Neural cell (in vitro differentiated cells): Measurements from ENCODE around the gene TBC1D10B. TPM values are rescaled to one million over a fixed set of nuclear protein-coding genes. Genes with fewer than 3 reads are reported as not detected.
"Not testable (repeated sequence)": the region's sequence is repeated elsewhere in the genome, so short reads cannot be mapped to it uniquely, and the experiment has no call there.

Experiments
- H2AFZ ChIP-seq: fragments of 200-600, 300-800 bp; sonication (generic), shearing (Covaris generic); 2 replicates; pipeline ENCODE4 v1.6.0; 2014; ENCODE audit warnings: low read depth, mild to moderate bottlenecking, antibody characterized with exemption, low read length, moderate library complexity
- H3F3A ChIP-seq: fragments of 200-600 bp; shearing (Covaris generic); 2 replicates; pipeline ENCODE4 v1.6.1; 2016; ENCODE audit warnings: mild to moderate bottlenecking, moderate library complexity, mixed read lengths, antibody characterized with exemption, low read length; ENCODE audit not compliant: insufficient read depth, poor library complexity, severe bottlenecking
- H3K27ac ChIP-seq: fragments of 200-600, 300-800 bp; sonication (generic), shearing (Covaris generic); 2 replicates; pipeline ENCODE4 v1.5.1; 2014; ENCODE audit warnings: mild to moderate bottlenecking, low read length, moderate library complexity
- H3K27me3 ChIP-seq: fragments of 300-800, 200-600 bp; sonication (generic), shearing (Covaris generic); 2 replicates; pipeline ENCODE4 v1.6.0; 2014; ENCODE audit warnings: mild to moderate bottlenecking, low read depth, low read length, moderate library complexity; ENCODE audit not compliant: insufficient read depth
- H3K36me3 ChIP-seq: fragments of 300-800, 200-600 bp; sonication (generic), shearing (Covaris generic); 2 replicates; pipeline ENCODE4 v1.5.1; 2014; ENCODE audit warnings: mild to moderate bottlenecking, antibody characterized with exemption, low read length, moderate library complexity; ENCODE audit not compliant: insufficient read depth
- H3K4me2 ChIP-seq: fragments of 300-800, 200-600 bp; sonication (generic), shearing (Covaris generic); 2 replicates; pipeline ENCODE4 v1.6.0; 2014; ENCODE audit warnings: mild to moderate bottlenecking, low read length
- H3K4me3 ChIP-seq: fragments of 300-800, 200-600 bp; sonication (generic), shearing (Covaris generic); 2 replicates; pipeline ENCODE4 v1.5.1; 2014; ENCODE audit warnings: mild to moderate bottlenecking, low read length, moderate library complexity
- H3K79me2 ChIP-seq: fragments of 200-600 bp; shearing (Covaris generic); replicated peaks from 2 replicates; pipeline ENCODE4 v1.6.0; 2014; ENCODE audit warnings: mild to moderate bottlenecking, low read length, moderate library complexity; ENCODE audit not compliant: insufficient read depth
- H3K9ac ChIP-seq: fragments of 300-800, 200-600 bp; sonication (generic), shearing (Covaris generic); 2 replicates; pipeline ENCODE4 v1.6.1; 2016; ENCODE audit warnings: mild to moderate bottlenecking, low read length, mixed read lengths
- H3K9me2 ChIP-seq: fragments of 200-600 bp; shearing (Covaris generic); 2 replicates; pipeline ENCODE4 v1.6.1; 2016; ENCODE audit warnings: mild to moderate bottlenecking, low read length, mixed read lengths; ENCODE audit not compliant: insufficient read depth
- H3K9me3 ChIP-seq: fragments of 200-600, 300-800 bp; sonication (generic), shearing (Covaris generic); 2 replicates; pipeline ENCODE4 v1.6.1; 2016; ENCODE audit warnings: mild to moderate bottlenecking, mixed run types, low read length, moderate library complexity, mixed read lengths
- H4K20me1 ChIP-seq: fragments of 200-600 bp; shearing (Covaris generic); 2 replicates; pipeline ENCODE4 v1.6.1; 2016; ENCODE audit warnings: mild to moderate bottlenecking, mixed run types; ENCODE audit not compliant: insufficient read depth
- EP300 ChIP-seq: fragments of 450-650 bp; conservative IDR thresholded peaks from 2 replicates; pipeline ENCODE4 v1.6.1; 2014; ENCODE audit warnings: antibody characterized with exemption, mild to moderate bottlenecking, moderate library complexity; ENCODE audit not compliant: poor library complexity, severe bottlenecking
- EZH2 ChIP-seq: fragments of 200-600, 300-800 bp; shearing (Covaris generic), sonication (generic); IDR thresholded peaks from 2 replicates; pipeline ENCODE4 v1.6.1; 2014; ENCODE audit warnings: antibody characterized with exemption, low read length, borderline replicate concordance, mild to moderate bottlenecking; ENCODE audit not compliant: insufficient read depth, poor library complexity, severe bottlenecking
- MXI1 ChIP-seq: fragments of 450-650 bp; conservative IDR thresholded peaks from 2 replicates; pipeline ENCODE4 v1.6.1; 2014; ENCODE audit warnings: antibody characterized with exemption, mild to moderate bottlenecking; ENCODE audit not compliant: poor library complexity, severe bottlenecking
- POLR2AphosphoS5 ChIP-seq: IDR thresholded peaks from 2 replicates; pipeline ENCODE4 v1.6.1; 2012
- RAD21 ChIP-seq: fragments of 450-650 bp; conservative IDR thresholded peaks from 2 replicates; pipeline ENCODE4 v1.6.1; 2014; ENCODE audit warnings: antibody characterized with exemption, mild to moderate bottlenecking, moderate library complexity
- REST ChIP-seq: IDR thresholded peaks from 2 replicates; pipeline ENCODE4 v1.6.1; 2012; ENCODE audit warnings: borderline replicate concordance
- SMC3 ChIP-seq: fragments of 450-650 bp; conservative IDR thresholded peaks from 2 replicates; pipeline ENCODE4 v1.6.1; 2014; ENCODE audit warnings: antibody characterized with exemption, mild to moderate bottlenecking, moderate library complexity; ENCODE audit not compliant: poor library complexity
- TAF1 ChIP-seq: IDR thresholded peaks from 2 replicates; pipeline ENCODE4 v1.6.1; 2012; ENCODE audit warnings: low read depth
- polyA plus RNA-seq: library from polyadenylated mRNA; depleted of rRNA; stranded (reverse); fragments of >200 nt; gene quantifications from 2 replicates; pipeline ENCODE4 v1.2.3, GENCODE V29; 2014
- TF ChIP-seq, protein P1 (sequence below): fragments of 450-650 bp; IDR thresholded peaks from 2 replicates; pipeline ENCODE4 v1.5.1; 2014; ENCODE audit warnings: antibody characterized with exemption, mild to moderate bottlenecking, moderate library complexity; ENCODE audit not compliant: poor library complexity, severe bottlenecking

The TBC1D10B gene
- polyA plus RNA-seq, 1 donor from 2014 or later: 24.1 TPM

- H3K9me2 ChIP-seq: no peaks in the 10 kb centered on the region
- no peak overlapping the region for H3K9ac ChIP-seq
- TF ChIP-seq, protein P1, sequence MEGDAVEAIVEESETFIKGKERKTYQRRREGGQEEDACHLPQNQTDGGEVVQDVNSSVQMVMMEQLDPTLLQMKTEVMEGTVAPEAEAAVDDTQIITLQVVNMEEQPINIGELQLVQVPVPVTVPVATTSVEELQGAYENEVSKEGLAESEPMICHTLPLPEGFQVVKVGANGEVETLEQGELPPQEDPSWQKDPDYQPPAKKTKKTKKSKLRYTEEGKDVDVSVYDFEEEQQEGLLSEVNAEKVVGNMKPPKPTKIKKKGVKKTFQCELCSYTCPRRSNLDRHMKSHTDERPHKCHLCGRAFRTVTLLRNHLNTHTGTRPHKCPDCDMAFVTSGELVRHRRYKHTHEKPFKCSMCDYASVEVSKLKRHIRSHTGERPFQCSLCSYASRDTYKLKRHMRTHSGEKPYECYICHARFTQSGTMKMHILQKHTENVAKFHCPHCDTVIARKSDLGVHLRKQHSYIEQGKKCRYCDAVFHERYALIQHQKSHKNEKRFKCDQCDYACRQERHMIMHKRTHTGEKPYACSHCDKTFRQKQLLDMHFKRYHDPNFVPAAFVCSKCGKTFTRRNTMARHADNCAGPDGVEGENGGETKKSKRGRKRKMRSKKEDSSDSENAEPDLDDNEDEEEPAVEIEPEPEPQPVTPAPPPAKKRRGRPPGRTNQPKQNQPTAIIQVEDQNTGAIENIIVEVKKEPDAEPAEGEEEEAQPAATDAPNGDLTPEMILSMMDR: no peak
- TF ChIP-seq POLR2AphosphoS5 (no peak), EZH2 (no peak)
- no peak overlapping the region for H3K27ac ChIP-seq
- H3K36me3 ChIP-seq: no peaks in the 10 kb centered on the region
- H3K27me3 ChIP-seq: no peaks in the 10 kb centered on the region
- H4K20me1 ChIP-seq: no peaks in the 10 kb centered on the region
- H3K79me2 ChIP-seq: no peaks in the 10 kb centered on the region
- H3K9me3 ChIP-seq: no peaks in the 10 kb centered on the region
- H2AFZ ChIP-seq: no peak overlapping the region
- H3K4me3 ChIP-seq: no peak overlapping the region
- no peak overlapping the region for H3K4me2 ChIP-seq
- no peaks in the 10 kb centered on the region for H3F3A ChIP-seq
Observed at GRCh38 chr16:30340621-30341020, 29.7 kb downstream of the TBC1D10B start.

- H3K27ac ChIP-seq, H3F3A ChIP-seq, H3K9me3 ChIP-seq, H3K27me3 ChIP-seq, H2AFZ ChIP-seq, H3K9me2 ChIP-seq, H4K20me1 ChIP-seq, H3K79me2 ChIP-seq, H3K4me3 ChIP-seq, H3K4me2 ChIP-seq, H3K36me3 ChIP-seq, H3K9ac ChIP-seq: not testable (repeated sequence)
Observed at GRCh38 chr16:30338715-30339114, 31.6 kb downstream of the TBC1D10B start.

DNA sequence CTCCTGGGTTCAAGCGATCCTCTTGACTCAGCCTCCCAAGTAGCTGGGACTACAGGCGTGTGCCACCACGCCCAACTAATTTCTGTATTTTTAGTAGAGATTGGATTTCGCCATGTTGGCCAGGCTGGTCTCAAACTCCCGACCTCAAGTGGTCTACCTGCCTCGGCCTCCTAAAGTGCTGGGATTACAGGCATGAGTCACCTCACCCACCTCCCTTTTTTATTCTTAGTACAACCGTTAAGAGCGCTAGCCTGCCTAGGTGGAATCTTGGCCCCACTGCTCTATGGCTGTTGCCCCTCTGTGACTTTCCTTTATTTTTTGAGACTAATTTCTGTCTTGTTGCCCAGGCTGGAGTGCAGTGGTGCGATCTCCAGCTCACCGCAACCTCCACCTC is 32.3 kb downstream of the TBC1D10B start:
- not testable (repeated sequence) for H3K9me2 ChIP-seq, H3K4me2 ChIP-seq, H3K4me3 ChIP-seq, H3K9me3 ChIP-seq, H3K9ac ChIP-seq, H2AFZ ChIP-seq, H3K27me3 ChIP-seq, H4K20me1 ChIP-seq, H3F3A ChIP-seq, H3K36me3 ChIP-seq, H3K27ac ChIP-seq, H3K79me2 ChIP-seq

DNA sequence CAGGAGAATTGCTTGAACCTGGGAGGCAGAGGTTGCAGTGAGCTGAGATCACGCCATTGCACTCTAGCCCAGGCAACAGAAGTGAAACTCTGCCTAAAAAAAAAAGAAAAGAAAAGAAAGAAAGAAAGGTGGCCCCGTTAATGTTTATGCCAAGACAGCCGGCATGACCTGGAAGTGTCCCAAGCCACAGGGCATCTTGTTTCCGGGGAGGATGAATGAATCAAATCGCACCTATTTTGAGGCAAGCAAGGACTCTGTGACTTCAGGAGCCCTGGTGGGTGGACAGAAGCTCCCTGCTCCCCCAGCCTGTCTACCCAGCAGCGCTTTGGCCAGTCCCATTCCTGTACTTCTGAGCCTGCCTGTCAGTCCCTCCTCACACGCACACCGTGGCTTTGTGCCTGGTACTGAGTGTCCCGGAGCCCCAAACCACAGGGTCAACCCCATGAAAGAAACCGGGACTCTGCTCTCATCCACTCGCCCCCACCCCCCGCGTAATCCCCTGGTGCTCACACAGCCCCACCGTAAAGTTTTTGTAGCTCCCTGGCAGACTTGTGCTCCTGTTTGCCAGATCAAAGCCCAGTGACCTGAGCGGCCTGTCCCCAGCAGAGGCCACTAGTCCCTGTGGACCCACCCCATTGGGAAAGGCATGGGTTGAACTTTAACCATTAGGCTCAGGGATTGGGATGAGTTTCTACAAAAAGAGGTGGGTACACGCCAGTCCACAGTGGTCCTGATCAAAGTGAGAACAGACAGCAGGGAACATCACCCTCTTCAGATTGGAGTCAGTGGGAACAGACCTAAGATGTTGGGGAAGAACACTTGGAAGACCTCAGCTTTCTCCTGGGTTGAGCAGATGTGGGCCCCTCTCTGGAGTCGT is 34.5 kb downstream of the TBC1D10B start:
- Histone ChIP-seq H3K27ac (peak overlapping the region; percentile 49), H2AFZ (no peak overlapping the region), H3K27me3 (no peaks in the 10 kb centered on the region), H4K20me1 (no peaks in the 10 kb centered on the region), H3K79me2 (no peaks in the 10 kb centered on the region), H3F3A (no peaks in the 10 kb centered on the region), H3K36me3 (no peaks in the 10 kb centered on the region), H3K9me2 (no peaks in the 10 kb centered on the region), H3K4me2 (no peak overlapping the region), H3K9me3 (no peaks in the 10 kb centered on the region), H3K4me3 (peak overlapping the region; percentile 68), H3K9ac (peak overlapping the region; percentile 51)
- TF ChIP-seq RAD21 (no peak), TAF1 (no peak), POLR2AphosphoS5 (no peak), EZH2 (no peak), EP300 (no peak), REST (no peak), SMC3 (no peak), MXI1 (no peak)
- TF ChIP-seq, protein P1: no peak
